Uterus (tissue), 2 donors: ENCODE data around the gene NEGR1.

Source experiments
- POLR2A ChIP-seq, 2 donors: fragments of 450-650 bp; IDR thresholded peaks; one replicate each; pipeline ENCODE4 v1.6.1; 2016; ENCODE audit warnings: antibody characterized with exemption in 2 of 2, mild to moderate bottlenecking in 1 of 2, moderate library complexity in 1 of 2
- TF ChIP-seq, protein P1 (sequence below), 4 experiments: fragments of 200-600 bp in 2 of 4; fragments of 450-650 bp in 2 of 4; sonication (generic) in 2 of 4; IDR thresholded peaks; one replicate each; pipeline ENCODE4 v1.5.1; 2016 to 2019; ENCODE audit warnings: antibody characterized with exemption in 4 of 4, mild to moderate bottlenecking in 2 of 4, moderate library complexity in 1 of 4

DNA sequence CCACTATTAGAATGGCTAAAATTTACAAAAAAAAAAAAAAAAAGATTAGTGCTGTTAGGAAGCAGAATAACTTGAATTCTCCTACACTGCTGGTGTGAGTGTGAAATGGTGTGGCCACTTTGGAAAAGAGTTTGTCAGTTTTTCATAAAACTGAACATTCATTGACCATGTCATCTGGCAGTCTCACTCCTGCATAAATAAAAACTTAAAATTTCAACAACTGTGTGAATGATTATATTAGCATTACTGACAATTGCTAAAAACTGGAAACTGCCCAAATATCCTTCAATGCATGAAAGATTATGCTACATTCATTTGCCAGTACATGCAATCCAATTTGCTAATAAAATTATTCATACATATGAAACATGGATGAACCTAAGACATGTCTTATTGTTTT lies 570.9 kb downstream of the NEGR1 start:
- TF ChIP-seq, protein P1, sequence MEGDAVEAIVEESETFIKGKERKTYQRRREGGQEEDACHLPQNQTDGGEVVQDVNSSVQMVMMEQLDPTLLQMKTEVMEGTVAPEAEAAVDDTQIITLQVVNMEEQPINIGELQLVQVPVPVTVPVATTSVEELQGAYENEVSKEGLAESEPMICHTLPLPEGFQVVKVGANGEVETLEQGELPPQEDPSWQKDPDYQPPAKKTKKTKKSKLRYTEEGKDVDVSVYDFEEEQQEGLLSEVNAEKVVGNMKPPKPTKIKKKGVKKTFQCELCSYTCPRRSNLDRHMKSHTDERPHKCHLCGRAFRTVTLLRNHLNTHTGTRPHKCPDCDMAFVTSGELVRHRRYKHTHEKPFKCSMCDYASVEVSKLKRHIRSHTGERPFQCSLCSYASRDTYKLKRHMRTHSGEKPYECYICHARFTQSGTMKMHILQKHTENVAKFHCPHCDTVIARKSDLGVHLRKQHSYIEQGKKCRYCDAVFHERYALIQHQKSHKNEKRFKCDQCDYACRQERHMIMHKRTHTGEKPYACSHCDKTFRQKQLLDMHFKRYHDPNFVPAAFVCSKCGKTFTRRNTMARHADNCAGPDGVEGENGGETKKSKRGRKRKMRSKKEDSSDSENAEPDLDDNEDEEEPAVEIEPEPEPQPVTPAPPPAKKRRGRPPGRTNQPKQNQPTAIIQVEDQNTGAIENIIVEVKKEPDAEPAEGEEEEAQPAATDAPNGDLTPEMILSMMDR (IDR thresholded peaks at IDR 0.05): no peak
- TF ChIP-seq POLR2A (IDR thresholded peaks at IDR 0.05): no peak
